ENCODE measurements around the gene LMBR1. TPM values are rescaled to one million over a fixed set of nuclear protein-coding genes. Genes with fewer than 3 reads are reported as not detected.
"Not testable (repeated sequence)": the region's sequence is repeated elsewhere in the genome, so short reads cannot be mapped to it uniquely, and the experiment has no call there.

LMBR1 gene
- polyA plus RNA-seq, 3 donors: 44.7 to 51.4 (median 44.8) TPM

- DNase-seq (ENCODE audit: low read depth in 3 of 3, low spot score in 2 of 3): no peak
These were observed 81.3 kb downstream of the LMBR1 start for GRCh38 chr7:156811706-156812105.

GRCh38 chr7:156803656-156804055 is 89.3 kb downstream of the LMBR1 start:
- DNase-seq (ENCODE audit: low read depth in 3 of 3, low spot score in 2 of 3): not testable (repeated sequence)

GRCh38 chr7:156802214-156802613 is 90.8 kb downstream of the LMBR1 start:
- no peak for DNase-seq (ENCODE audit: low read depth in 3 of 3, low spot score in 2 of 3)

GRCh38 chr7:156795415-156795814 is 97.6 kb downstream of the LMBR1 start:
- DNase-seq (ENCODE audit: low read depth in 3 of 3, low spot score in 2 of 3): no peak

- DNase-seq (ENCODE audit: low read depth in 3 of 3, low spot score in 2 of 3): no peak
These were observed 99.6 kb downstream of the LMBR1 start for GRCh38 chr7:156793334-156793733.

- DNase-seq (ENCODE audit: low read depth in 3 of 3, low spot score in 2 of 3): no peak
These were observed 100.4 kb downstream of the LMBR1 start for GRCh38 chr7:156792611-156793010.

GRCh38 chr7:156791241-156791640 is 101.7 kb downstream of the LMBR1 start:
- DNase-seq (ENCODE audit: low read depth in 3 of 3, low spot score in 2 of 3): no peak

- DNase-seq (ENCODE audit: low read depth in 3 of 3, low spot score in 2 of 3): no peak
These were observed 102.7 kb downstream of the LMBR1 start for GRCh38 chr7:156790264-156790663.

- no peak for DNase-seq (ENCODE audit: low read depth in 3 of 3, low spot score in 2 of 3)
These were observed 106.9 kb downstream of the LMBR1 start for GRCh38 chr7:156785998-156786543.

GRCh38 chr7:156783864-156784263 is 109.1 kb downstream of the LMBR1 start:
- no peak for DNase-seq (ENCODE audit: low read depth in 3 of 3, low spot score in 2 of 3)

- DNase-seq (ENCODE audit: low read depth in 3 of 3, low spot score in 2 of 3): no peak
These were observed 111.0 kb downstream of the LMBR1 start for GRCh38 chr7:156781972-156782371.

- DNase-seq (ENCODE audit: low read depth in 3 of 3, low spot score in 2 of 3): no peak
These were observed 112.1 kb downstream of the LMBR1 start for GRCh38 chr7:156780724-156781455.

- DNase-seq (ENCODE audit: low read depth in 3 of 3, low spot score in 2 of 3): no peak
These were observed 114.3 kb downstream of the LMBR1 start for GRCh38 chr7:156778668-156779067.

- DNase-seq (ENCODE audit: low read depth in 3 of 3, low spot score in 2 of 3): no peak
These were observed 114.8 kb downstream of the LMBR1 start for GRCh38 chr7:156778201-156778600.

GRCh38 chr7:156777364-156778069 is 115.5 kb downstream of the LMBR1 start:
- no peak for DNase-seq (ENCODE audit: low read depth in 3 of 3, low spot score in 2 of 3)

- DNase-seq (ENCODE audit: low read depth in 3 of 3, low spot score in 2 of 3): no peak
These were observed 116.5 kb downstream of the LMBR1 start for GRCh38 chr7:156776527-156776926.

GRCh38 chr7:156773966-156774365 is 119.0 kb downstream of the LMBR1 start:
- DNase-seq (ENCODE audit: low read depth in 3 of 3, low spot score in 2 of 3): no peak

GRCh38 chr7:156772725-156773124 is 120.3 kb downstream of the LMBR1 start:
- DNase-seq (ENCODE audit: low read depth in 3 of 3, low spot score in 2 of 3): no peak

GRCh38 chr7:156768698-156769472 is 124.1 kb downstream of the LMBR1 start:
- DNase-seq (ENCODE audit: low read depth in 3 of 3, low spot score in 2 of 3): no peak

GRCh38 chr7:156766666-156767065 is 126.3 kb downstream of the LMBR1 start:
- no peak for DNase-seq (ENCODE audit: low read depth in 3 of 3, low spot score in 2 of 3)
